Activated T-helper 2 cell treated with anti-CD3 and anti-CD28 coated beads, Interferon-gamma antibody, Interleukin-2, Interleukin-4, amounts not matched to agents 10 μg/mL and 5 μg/mL and 100 μg/mL, durations not matched to agents 14 hours and 24 hours and 36 hours (primary cell): ENCODE data around the gene DDX51. TPM values are rescaled to one million over a fixed set of nuclear protein-coding genes. Genes with fewer than 3 reads are reported as not detected.

ENCODE experiments used
- DNase-seq: peaks from one replicate; pipeline ENCODE4 v3.0.0; 2021; ENCODE audit warnings: low spot score
- H3K27ac Mint-ChIP-seq: one replicate; pipeline ENCODE4 v1.8.0; 2021; ENCODE audit warnings: mixed read lengths
- H3K27me3 Mint-ChIP-seq: one replicate; pipeline ENCODE4 v1.8.0; 2021; ENCODE audit warnings: low read depth, mixed read lengths
- H3K36me3 Mint-ChIP-seq: one replicate; pipeline ENCODE4 v1.8.0; 2021; ENCODE audit warnings: low read depth, mixed read lengths
- H3K4me1 Mint-ChIP-seq: one replicate; pipeline ENCODE4 v1.8.0; 2021; ENCODE audit warnings: low read depth, mixed read lengths
- H3K4me3 Mint-ChIP-seq: one replicate; pipeline ENCODE4 v1.8.0; 2021; ENCODE audit warnings: low read depth, mild to moderate bottlenecking, moderate library complexity, mixed read lengths
- H3K9me3 Mint-ChIP-seq: one replicate; pipeline ENCODE4 v1.8.0; 2021; ENCODE audit warnings: mixed read lengths
- intact Hi-C: fragments of 100-400 bp; cut with micrococcal nuclease; formaldehyde crosslinking; loops from one replicate; pipeline ENCODE4 v1.15.1; 2023
- total RNA-seq: library from RNA; stranded (reverse); gene quantifications from 2 replicates; pipeline ENCODE4 v1.2.3, GENCODE V29; 2022

Gene DDX51
- total RNA-seq, 1 donor from 2014 or later: 36.7 TPM

DNA sequence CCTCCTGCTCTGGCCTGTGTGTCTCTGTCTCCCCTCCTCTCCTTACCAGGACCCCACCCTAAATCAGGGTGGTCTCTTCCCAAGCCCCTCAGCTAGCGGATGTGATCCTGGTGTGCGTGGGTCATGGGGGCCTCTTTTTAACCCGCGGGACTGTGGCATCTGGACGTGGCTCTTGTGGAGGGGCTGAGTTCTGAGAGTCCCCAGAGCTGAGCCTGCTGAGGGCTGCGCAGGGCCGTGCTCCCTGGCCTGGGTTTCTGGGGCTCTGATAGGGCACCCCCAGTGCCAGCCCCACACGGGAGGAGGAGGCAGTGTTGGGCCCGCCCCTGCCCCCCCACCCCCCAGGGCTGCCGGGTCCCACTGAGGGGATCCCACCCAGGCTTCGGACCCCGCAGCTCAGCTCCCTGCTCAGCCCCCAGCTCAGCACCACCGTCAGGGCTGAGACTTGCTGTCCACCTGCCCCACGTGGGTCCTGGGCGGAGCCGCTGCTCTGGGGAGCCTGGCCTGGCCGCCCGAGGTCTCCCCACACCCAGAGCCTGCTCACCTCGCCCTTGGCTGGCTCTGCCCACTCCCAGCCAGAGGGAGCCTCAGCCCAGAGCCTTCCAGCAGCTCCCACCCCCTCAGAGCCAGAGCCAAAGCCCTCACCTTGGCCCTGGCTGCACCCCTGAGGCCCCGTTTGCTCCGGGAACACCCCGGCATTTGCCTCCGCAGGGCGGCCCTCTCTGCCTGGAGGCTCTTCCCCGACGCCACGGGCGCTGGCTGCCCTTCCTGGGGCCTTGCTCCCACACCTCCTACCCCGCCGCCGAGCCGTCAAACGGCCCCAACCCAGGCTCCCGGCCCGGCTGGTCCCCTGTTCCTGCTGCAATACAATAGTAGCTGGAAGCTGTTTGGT is 31.6 kb upstream of the DDX51 start:
- no peaks in the 10 kb centered on the region for H3K36me3 Mint-ChIP-seq
- H3K4me1 Mint-ChIP-seq: peaks cover 30% of the 10 kb centered on the region
- H3K27ac Mint-ChIP-seq: no peak overlapping the region
- DNase-seq: no peak
- H3K9me3 Mint-ChIP-seq: no peaks in the 10 kb centered on the region
- peaks cover 2% of the 10 kb centered on the region for H3K27me3 Mint-ChIP-seq
- intact Hi-C loops: no loop called here
- no peak overlapping the region for H3K4me3 Mint-ChIP-seq

DNA sequence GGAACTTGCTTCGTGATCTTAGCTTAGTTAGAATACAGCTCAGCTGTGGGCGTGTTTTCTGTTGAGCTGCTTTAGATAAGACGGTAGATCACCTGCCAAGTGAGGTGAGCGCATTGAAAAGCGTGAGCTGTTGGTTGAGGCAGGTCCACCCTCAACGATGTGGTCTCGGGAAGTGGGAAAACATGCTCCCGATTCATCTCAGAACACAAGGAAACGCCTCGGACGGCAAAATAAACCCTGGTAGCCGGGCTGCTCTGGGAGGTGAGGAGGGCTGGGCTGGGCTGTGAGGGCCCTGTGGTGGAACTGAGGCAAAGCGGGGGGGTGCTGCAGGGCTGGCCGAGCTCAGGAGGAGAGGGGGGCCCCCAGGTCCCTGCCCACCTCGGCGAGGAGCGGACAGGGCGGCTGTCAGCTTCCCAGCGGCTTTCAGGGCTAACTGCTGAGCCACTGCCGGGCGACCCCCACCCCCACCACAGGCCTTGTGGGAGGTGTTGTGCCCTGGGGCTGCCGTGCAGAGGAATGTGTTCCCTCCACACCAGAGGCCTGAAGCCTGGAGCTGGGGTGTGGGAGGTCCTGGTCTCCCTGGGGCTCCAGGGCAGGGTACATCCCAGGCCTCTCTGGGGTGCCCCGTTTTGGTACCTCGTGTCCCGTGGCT is 30.8 kb upstream of the DDX51 start:
- H3K4me1 Mint-ChIP-seq: peaks cover 29% of the 10 kb centered on the region
- no peaks in the 10 kb centered on the region for H3K9me3 Mint-ChIP-seq
- no peak for DNase-seq
- peaks cover 2% of the 10 kb centered on the region for H3K27me3 Mint-ChIP-seq
- intact Hi-C loops: no loop called here
- no peak overlapping the region for H3K4me3 Mint-ChIP-seq
- no peaks in the 10 kb centered on the region for H3K36me3 Mint-ChIP-seq
- H3K27ac Mint-ChIP-seq: no peak overlapping the region

DNA sequence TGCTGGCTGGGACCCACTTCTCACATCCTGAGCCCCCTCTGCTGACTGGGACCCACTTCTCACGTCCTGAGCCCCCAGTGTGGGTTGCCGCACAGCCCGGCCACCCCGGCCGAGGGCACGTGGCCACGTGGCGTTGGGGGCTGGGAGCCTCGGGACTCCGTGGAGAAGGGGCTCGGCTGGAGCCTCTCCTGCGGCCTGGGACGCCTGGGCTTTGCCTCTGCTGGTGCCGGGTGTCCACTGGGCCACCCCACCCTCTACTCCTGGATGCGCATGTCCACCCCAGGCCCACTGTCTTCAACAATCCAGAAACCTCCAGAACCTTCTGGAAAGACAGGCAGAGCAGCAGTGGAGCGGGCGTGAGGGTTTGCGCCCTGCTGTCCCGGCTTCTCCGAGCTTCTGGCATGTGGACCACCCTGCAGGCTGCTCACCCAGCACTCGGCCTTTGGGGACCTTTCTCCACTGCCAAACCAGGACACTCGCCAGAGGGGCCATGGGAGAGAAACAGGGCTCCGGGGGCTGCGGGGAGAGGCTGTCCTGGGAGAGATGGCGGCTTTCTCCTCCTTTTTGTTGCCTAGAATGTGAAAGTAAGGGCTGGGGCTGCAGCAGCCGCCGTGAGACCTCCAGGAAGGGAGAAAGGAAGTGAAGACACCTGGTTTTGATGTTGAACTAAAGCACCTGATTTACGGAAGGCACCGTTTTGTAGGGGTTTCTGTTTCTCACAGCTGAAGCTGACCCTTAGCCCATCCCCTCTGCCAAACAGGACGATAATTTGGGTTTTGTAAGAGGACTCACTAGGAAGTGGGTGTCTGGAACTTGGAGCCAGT is 30.1 kb upstream of the DDX51 start:
- Mint-ChIP-seq H3K27me3 (peaks cover 2% of the 10 kb centered on the region), H3K4me3 (no peak overlapping the region), H3K36me3 (no peaks in the 10 kb centered on the region), H3K9me3 (no peaks in the 10 kb centered on the region), H3K27ac (no peak overlapping the region), H3K4me1 (peaks cover 26% of the 10 kb centered on the region)
- intact Hi-C loops: no loop called here
- DNase-seq: no peak

DNA sequence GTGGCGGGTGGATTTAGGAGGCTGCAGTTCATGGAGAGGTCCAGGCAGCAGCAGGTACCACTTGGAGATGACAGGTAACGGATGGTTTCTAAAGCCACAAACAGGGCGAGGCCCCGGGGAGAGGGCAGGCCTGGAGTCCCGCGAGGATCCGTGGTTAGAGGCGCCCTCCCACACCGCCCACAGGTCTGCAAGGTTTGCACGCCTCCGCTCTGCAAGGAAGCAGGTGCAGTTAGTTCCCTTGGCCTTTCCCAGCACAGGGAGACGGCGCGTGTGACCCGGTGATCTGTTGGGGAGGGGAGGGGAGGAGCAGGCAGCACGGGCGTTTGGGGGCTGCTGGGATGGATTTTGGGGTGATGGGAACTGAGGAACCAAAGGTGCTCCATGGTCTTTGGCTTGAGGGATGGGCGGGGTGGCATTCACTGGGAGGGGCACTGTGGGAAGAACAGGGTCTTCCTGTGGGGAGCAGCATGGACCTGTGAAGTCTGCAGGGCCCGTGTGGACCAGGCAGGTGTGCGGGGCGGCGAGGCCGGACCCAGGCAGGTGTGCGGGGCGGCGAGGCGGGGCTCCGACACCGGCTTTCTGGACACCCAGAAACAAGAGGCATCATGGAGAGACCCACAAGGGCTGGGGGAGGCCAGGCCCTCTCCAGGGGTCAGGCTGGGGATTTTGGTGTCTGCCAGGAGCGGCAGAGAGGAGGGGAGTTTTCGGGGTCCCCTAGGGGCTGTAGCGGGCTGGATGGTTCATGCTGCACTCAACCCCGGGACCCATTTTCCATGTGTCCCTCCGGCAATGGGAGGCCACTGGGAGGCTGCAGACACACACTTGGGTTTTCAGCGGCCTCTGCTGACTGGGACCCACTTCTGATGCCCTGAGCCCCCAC is 29.3 kb upstream of the DDX51 start:
- Mint-ChIP-seq H3K27ac (no peak overlapping the region), H3K9me3 (no peaks in the 10 kb centered on the region), H3K36me3 (no peaks in the 10 kb centered on the region), H3K4me3 (no peak overlapping the region), H3K4me1 (peaks cover 18% of the 10 kb centered on the region), H3K27me3 (peaks cover 2% of the 10 kb centered on the region)
- intact Hi-C loops: no loop called here
- DNase-seq: no peak

DNA sequence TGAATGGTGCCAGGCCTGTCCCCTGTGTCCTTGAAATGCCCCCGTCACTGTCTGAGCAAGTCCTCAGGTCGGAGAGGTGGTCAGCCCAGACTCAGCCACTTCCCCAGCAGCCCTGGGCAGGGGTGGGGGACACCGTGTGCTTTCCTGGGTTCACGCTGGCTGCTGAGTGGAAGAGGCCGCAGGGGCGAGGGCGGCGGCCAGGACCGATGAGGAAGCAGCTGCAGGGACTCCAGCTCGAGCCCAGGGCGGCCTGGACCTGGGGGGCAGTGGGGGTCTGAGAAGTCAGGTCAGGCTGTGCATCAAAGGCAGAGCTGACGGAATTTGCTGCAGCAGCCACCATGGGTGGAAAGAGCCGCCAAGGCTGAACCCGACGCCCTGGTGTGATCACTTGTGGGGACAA is 28.5 kb upstream of the DDX51 start:
- intact Hi-C loops: no loop called here
- Mint-ChIP-seq H3K27ac (no peak overlapping the region), H3K4me3 (no peak overlapping the region), H3K4me1 (peaks cover 17% of the 10 kb centered on the region), H3K27me3 (peaks cover 2% of the 10 kb centered on the region), H3K36me3 (no peaks in the 10 kb centered on the region), H3K9me3 (no peaks in the 10 kb centered on the region)
- no peak for DNase-seq

DNA sequence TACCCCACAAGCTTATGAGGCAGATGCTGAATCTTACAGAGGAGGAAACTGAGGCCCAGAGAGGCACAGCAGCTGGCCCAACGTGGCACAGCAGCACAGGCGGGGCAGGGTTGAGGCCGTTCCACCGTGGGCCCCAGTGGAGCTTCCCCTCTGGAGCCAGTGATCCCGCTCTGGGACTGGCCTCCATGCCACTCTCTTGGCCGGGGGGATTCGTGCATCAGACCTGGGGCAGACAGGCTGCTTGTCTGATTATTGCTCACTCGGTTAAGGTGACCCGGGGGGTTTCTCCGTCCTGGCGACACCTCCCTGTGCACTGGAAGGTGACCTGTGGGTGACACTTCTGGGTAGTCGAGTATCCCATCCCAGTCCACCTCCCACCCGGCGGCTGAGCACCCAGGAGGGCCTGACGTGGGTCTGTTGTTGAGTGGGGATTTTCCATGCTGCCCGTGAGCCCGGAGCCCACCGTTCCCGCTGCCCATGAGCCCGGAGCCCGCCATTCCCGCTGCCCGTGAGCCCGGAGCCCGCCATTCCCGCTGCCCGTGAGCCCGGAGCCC is 27.9 kb upstream of the DDX51 start:
- H3K4me3 Mint-ChIP-seq: no peak overlapping the region
- no peaks in the 10 kb centered on the region for H3K9me3 Mint-ChIP-seq
- peaks cover 17% of the 10 kb centered on the region for H3K4me1 Mint-ChIP-seq
- intact Hi-C loops: no loop called here
- no peaks in the 10 kb centered on the region for H3K36me3 Mint-ChIP-seq
- H3K27me3 Mint-ChIP-seq: peaks cover 2% of the 10 kb centered on the region
- H3K27ac Mint-ChIP-seq: no peak overlapping the region
- no peak for DNase-seq

DNA sequence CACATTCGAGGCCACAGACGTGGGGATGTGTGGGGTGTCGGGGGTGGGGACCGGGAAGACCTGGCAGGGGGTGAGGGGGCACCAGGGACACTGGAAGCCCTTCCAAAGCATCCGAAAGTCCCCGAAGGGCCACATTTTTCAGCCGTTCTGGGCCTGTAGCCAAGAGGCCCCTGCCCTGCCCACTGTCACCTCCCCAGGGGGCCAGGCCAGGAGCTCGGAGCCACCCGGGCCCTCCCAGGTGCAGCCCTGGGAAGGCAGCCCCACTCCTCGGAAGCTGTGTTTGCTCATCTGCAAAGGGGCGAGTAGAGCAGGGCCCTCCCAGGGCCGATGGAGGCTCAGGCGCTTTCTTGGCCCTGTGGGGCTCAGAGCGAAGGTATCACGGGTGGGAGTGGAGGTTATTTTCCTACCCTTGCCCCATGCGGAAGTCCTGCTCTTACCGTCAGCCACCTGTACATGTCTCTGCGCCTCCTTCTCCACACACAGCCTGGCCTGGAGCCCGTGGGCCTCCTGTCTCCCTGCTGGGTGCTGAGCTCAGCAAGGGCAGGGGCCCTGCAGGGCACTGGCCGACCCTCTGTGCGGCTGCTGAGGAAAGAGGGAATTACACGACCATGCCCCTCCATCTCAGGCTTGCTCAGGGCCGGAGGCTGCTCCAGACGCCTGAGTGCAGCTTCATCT is 27.3 kb upstream of the DDX51 start:
- no peak for DNase-seq

DNA sequence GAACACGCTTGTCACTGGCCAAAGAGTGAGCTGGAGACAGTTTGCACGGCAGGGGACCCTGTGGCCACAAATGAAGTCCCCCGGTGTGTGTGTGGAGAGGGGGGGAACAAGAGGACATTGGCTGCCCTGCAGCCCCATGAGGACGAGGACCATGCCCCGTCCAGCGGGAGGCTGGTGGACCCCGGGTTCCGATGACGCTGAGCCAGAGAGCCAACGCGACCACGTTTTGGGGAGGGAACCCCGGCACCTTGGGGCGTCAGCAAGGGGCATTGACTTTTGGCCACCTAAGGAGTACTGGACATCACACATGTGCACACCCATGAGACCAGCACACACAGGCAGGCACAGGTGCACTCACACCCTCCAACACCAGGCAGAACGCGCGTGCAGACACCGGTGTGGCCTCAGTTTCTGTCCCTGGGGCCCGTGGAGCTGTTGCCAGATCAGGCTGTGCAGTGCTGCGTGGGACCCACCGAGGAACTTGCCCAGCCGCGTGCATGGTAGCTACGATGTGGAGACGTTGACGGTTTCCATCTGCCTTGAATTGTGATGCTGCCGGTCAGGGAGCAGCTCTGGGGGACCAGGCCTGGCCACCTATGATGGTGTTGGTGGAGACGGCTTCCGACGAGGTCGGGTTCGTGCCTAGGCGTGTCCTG is 26.6 kb upstream of the DDX51 start:
- H3K27me3 Mint-ChIP-seq: peaks cover 2% of the 10 kb centered on the region
- no peak for DNase-seq
- no peaks in the 10 kb centered on the region for H3K36me3 Mint-ChIP-seq
- H3K27ac Mint-ChIP-seq: no peak overlapping the region
- peaks cover 5% of the 10 kb centered on the region for H3K9me3 Mint-ChIP-seq
- intact Hi-C loops: no loop called here
- H3K4me1 Mint-ChIP-seq: peaks cover 17% of the 10 kb centered on the region
- no peak overlapping the region for H3K4me3 Mint-ChIP-seq

More for the DNA sequence above, 27.3 kb upstream of the DDX51 start:
- no peak overlapping the region for H3K4me3 Mint-ChIP-seq
- no peaks in the 10 kb centered on the region for H3K36me3 Mint-ChIP-seq
- no peak overlapping the region for H3K27ac Mint-ChIP-seq
- H3K4me1 Mint-ChIP-seq: peaks cover 17% of the 10 kb centered on the region
- H3K27me3 Mint-ChIP-seq: peaks cover 2% of the 10 kb centered on the region
- no peaks in the 10 kb centered on the region for H3K9me3 Mint-ChIP-seq
- intact Hi-C loops: no loop called here

DNA sequence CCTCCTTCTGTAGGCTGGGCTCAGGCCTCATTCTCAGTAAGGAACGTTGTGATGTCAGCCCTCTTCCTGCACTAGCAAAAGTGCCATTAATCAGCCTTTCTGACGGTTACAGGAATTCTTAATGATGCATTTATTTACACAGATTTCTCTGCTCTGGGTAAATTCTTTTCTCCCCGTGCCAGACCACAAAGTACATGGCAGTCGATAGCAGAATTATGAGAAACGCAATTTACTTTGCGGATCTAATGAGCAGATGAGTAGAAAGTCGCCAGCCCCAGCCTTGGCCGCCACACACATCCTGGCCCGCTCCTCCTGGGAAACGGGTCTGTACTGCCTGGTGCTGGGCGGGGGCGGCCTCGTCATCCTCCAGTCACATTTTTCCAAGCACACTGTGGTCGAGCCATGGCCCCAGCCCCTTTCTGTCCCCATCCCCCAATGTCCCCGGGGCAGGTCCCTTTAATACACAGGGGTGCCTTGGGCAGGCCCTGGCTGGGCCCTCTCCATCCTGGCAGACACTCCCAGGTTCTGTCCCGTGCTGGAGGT is 26.0 kb upstream of the DDX51 start:
- Mint-ChIP-seq H3K4me1 (peaks cover 17% of the 10 kb centered on the region), H3K27me3 (peaks cover 2% of the 10 kb centered on the region), H3K4me3 (no peak overlapping the region), H3K9me3 (peaks cover 5% of the 10 kb centered on the region), H3K27ac (no peak overlapping the region), H3K36me3 (no peaks in the 10 kb centered on the region)
- no peak for DNase-seq
- intact Hi-C loops: no loop called here

DNA sequence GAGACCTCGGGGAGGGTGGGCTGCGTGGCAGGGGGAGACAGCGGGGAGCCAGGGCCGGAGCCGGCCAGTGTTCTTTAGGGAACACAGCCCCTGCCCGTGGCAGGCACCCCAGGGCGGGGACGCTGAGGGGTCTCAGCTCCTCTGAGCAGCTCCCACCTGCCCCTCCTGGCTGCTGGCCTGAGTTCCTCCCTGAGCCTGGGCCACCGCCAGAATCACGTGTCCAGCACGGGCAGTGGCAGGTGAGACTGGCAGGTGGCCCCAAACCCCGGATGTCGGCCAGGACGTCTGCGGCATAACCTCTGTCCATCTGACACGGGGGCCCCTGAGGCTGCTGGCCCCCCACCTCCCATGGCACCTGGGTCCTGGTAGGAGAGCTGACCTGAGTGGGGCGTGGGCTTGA is 25.3 kb upstream of the DDX51 start:
- H3K9me3 Mint-ChIP-seq: peaks cover 5% of the 10 kb centered on the region
- intact Hi-C loops: no loop called here
- H3K4me3 Mint-ChIP-seq: no peak overlapping the region
- DNase-seq: no peak
- peaks cover 2% of the 10 kb centered on the region for H3K27me3 Mint-ChIP-seq
- H3K4me1 Mint-ChIP-seq: peaks cover 11% of the 10 kb centered on the region
- H3K36me3 Mint-ChIP-seq: no peaks in the 10 kb centered on the region
- H3K27ac Mint-ChIP-seq: no peak overlapping the region
